Lower lobe of right lung (tissue), 2 donors: Measurements from ENCODE around the gene GJA3. TPM values are rescaled to one million over a fixed set of nuclear protein-coding genes. Genes with fewer than 3 reads are reported as not detected.

Experiments
- ATAC-seq, 2 donors: fragments of 200-7000 bp; cut with Tn5 transposase; one replicate each; pipeline ENCODE4 v1.9.1; 2020 to 2022; ENCODE audit warnings: mild to moderate bottlenecking in 2 of 2, moderate library complexity in 2 of 2
- DNase-seq: peaks from one replicate; pipeline ENCODE4 v3.0.0-alpha.2; 2020
- H3K27ac ChIP-seq: fragments of 200-600 bp; one replicate; pipeline ENCODE4 v1.8.0; 2022
- H3K27me3 ChIP-seq: fragments of 200-600 bp; one replicate; pipeline ENCODE4 v1.8.0; 2022; ENCODE audit warnings: low read depth
- H3K36me3 ChIP-seq: fragments of 200-600 bp; one replicate; pipeline ENCODE4 v1.8.0; 2022; ENCODE audit warnings: mild to moderate bottlenecking
- H3K4me1 ChIP-seq: fragments of 200-600 bp; one replicate; pipeline ENCODE4 v1.8.0; 2022
- H3K4me3 ChIP-seq: fragments of 200-600 bp; one replicate; pipeline ENCODE4 v1.8.0; 2022; ENCODE audit warnings: mild to moderate bottlenecking
- H3K9me3 ChIP-seq: fragments of 200-600 bp; one replicate; pipeline ENCODE4 v1.8.0; 2022
- intact Hi-C: fragments of 100-400 bp; cut with DNase I; formaldehyde crosslinking; loops from one replicate; pipeline ENCODE4 v1.11.0; 2022
- total RNA-seq: library from RNA; stranded (reverse); fragmentation: NEBNext Ultra II Directional; extraction: Animal tissue kit (Norgen Biotek cat#: 25700); gene quantifications from one replicate; pipeline ENCODE4 v1.2.1, GENCODE V29; 2021
- TF ChIP-seq, protein P1 (sequence below): fragments of 200-600 bp; IDR thresholded peaks from one replicate; pipeline ENCODE4 v1.8.0; 2022; ENCODE audit warnings: antibody characterized with exemption, mild to moderate bottlenecking
- donor health status: DM: no; HTN: yes; CAD: no; lungs with severe emphysema.

GJA3 gene
- total RNA-seq, 1 donor from 2014 or later = not detected

DNA sequence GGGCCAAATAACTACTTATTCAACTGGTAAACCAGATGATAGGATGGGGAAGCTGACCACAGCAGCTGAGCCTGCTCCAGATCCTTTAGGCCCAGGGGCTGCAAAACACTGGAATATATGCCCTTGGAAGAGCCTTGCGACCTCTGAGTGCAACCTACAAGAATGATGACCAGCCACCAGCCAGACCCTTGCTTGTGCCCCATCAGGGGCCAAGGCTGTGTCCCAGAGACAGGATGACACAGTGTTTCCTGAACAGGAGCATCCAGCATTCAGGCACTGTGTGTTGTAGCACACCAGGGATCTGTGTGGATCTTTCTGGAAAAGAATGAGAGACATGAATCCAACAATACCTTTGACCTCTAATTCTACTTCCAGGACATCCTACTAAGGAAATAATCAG is 14.5 kb downstream of the GJA3 start:
- H3K4me1 ChIP-seq = no peaks in the 10 kb centered on the region
- H3K27me3 ChIP-seq = peaks cover 69% of the 10 kb centered on the region
- TF ChIP-seq, protein P1, sequence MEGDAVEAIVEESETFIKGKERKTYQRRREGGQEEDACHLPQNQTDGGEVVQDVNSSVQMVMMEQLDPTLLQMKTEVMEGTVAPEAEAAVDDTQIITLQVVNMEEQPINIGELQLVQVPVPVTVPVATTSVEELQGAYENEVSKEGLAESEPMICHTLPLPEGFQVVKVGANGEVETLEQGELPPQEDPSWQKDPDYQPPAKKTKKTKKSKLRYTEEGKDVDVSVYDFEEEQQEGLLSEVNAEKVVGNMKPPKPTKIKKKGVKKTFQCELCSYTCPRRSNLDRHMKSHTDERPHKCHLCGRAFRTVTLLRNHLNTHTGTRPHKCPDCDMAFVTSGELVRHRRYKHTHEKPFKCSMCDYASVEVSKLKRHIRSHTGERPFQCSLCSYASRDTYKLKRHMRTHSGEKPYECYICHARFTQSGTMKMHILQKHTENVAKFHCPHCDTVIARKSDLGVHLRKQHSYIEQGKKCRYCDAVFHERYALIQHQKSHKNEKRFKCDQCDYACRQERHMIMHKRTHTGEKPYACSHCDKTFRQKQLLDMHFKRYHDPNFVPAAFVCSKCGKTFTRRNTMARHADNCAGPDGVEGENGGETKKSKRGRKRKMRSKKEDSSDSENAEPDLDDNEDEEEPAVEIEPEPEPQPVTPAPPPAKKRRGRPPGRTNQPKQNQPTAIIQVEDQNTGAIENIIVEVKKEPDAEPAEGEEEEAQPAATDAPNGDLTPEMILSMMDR = no peak
- intact Hi-C loops = no loop called here
- DNase-seq (no peak), ATAC-seq (no peak)
- H3K9me3 ChIP-seq = no peaks in the 10 kb centered on the region
- no peak overlapping the region for H3K4me3 ChIP-seq
- H3K27ac ChIP-seq = no peak overlapping the region
- no peaks in the 10 kb centered on the region for H3K36me3 ChIP-seq

DNA sequence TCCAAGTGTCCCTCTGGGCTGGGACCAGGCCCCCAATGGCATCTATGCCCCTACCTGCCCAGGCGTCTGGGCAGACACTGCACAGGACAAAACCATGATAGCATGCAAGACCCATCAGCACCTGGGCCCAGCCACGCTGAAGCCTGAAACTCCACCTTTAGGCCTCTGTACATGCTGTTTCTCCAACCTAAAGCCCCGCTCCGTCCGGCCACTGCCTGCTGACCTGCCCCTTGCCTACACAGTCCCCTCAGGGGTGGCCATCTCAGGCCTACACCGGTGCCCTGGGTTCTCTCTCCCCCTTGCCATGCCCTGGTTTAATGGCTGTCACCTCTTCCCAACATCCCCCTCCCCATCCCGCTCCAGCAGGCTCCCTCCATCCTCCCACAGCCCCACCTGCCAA is 15.3 kb downstream of the GJA3 start:
- no peaks in the 10 kb centered on the region for H3K9me3 ChIP-seq
- DNase-seq (no peak), ATAC-seq (no peak)
- H3K27me3 ChIP-seq = peaks cover 69% of the 10 kb centered on the region
- no peak overlapping the region for H3K4me3 ChIP-seq
- no peak overlapping the region for H3K27ac ChIP-seq
- no peaks in the 10 kb centered on the region for H3K36me3 ChIP-seq
- intact Hi-C loops = no loop called here
- no peaks in the 10 kb centered on the region for H3K4me1 ChIP-seq
- TF ChIP-seq, protein P1 = no peak

GRCh38 chr13:20144141-20144850 is 16.6 kb downstream of the GJA3 start:
- TF ChIP-seq, protein P1 = no peak
- DNase-seq (no peak), ATAC-seq (no peak)
- Histone ChIP-seq H3K36me3 (no peaks in the 10 kb centered on the region), H3K9me3 (no peaks in the 10 kb centered on the region), H3K4me3 (no peak overlapping the region), H3K27ac (no peak overlapping the region), H3K27me3 (peaks cover 67% of the 10 kb centered on the region), H3K4me1 (no peaks in the 10 kb centered on the region)
- intact Hi-C loops = no loop called here

GRCh38 chr13:20142927-20143480 is 17.8 kb downstream of the GJA3 start:
- no peak overlapping the region for H3K4me3 ChIP-seq
- no peak overlapping the region for H3K27ac ChIP-seq
- H3K9me3 ChIP-seq = no peaks in the 10 kb centered on the region
- no peaks in the 10 kb centered on the region for H3K36me3 ChIP-seq
- intact Hi-C loops = no loop called here
- no peak for DNase-seq
- TF ChIP-seq, protein P1 = no peak
- no peak for ATAC-seq
- peaks cover 70% of the 10 kb centered on the region for H3K27me3 ChIP-seq
- H3K4me1 ChIP-seq = no peaks in the 10 kb centered on the region

DNA sequence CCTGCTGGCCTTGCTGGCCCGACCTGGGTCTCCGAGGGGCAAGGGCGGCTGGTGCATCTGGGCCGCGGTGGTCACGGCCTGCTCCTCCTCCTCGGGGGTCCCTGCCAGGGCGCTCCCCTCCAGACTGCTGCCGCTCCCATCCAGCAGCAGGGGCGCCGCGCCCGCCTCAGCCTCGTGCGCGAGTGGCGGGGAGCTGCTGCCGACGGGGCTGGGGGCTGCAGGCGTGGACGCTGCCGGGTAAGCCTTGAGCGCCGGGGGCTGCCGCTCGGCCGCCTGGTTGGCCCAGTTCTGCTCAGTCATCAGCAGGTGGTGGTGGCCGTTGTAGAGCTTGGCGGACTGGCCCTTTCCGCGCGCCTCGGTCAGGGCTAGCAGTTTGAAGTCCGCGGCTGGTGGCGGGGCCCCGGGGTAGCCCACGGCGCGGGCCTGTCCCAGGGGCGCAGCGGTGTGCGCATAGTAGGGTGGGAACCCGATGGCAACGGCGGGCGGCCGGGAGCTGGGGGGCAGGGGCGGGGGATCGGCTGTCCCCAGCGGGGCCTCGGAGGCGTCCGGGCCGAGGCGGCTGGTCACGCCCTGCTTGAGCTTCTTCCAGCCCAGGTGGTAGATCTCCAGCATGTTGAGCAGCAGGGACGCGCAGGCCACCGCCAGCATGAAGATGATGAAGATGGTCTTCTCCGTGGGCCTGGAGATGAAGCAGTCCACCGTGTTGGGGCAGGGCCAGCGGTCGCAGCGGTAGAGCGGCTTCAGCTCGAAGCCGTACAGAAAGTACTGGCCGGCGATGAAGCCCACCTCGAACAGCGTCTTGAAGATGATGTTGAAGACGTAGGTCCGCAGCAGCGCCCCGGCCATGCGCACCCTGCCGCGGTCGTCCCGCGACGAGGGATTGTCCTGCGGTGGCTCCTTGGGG is 18.6 kb downstream of the GJA3 start:
- ATAC-seq (peak in 1 of 2 donors; percentile 20), DNase-seq (no peak)
- Histone ChIP-seq H3K27ac (no peak overlapping the region), H3K4me3 (no peak overlapping the region), H3K27me3 (peaks cover 76% of the 10 kb centered on the region), H3K9me3 (no peaks in the 10 kb centered on the region), H3K36me3 (no peaks in the 10 kb centered on the region), H3K4me1 (no peaks in the 10 kb centered on the region)
- TF ChIP-seq, protein P1 = no peak
- intact Hi-C loops = no loop called here
